Dedifferentiated amniotic fluid mesenchymal stem cell (primary cell): ENCODE results near the gene INSL6.
"Not testable (repeated sequence)": the region's sequence is repeated elsewhere in the genome, so short reads cannot be mapped to it uniquely, and the experiment has no call there.

Experiments used
- DNase-seq: peaks from one replicate; pipeline ENCODE4 v3.0.0-alpha.2; 2016; ENCODE audit errors: extremely low spot score

The INSL6 gene

GRCh38 chr9:5185220-5185840 is at the start of gene INSL6:
TSS of gene INSL6 (minus strand) at chr9:5185639. CDS start at chr9:5185602, 37 bp downstream.
- no peak for DNase-seq

GRCh38 chr9:5231212-5231611 is 45.8 kb upstream of the INSL6 start, which contains the start of gene INSL4:
TSS of gene INSL4 (plus strand) at chr9:5231419. CDS start at chr9:5231524, 105 bp downstream.
- DNase-seq: no peak

- no peak for DNase-seq
These were observed 45.1 kb upstream of the INSL6 start for GRCh38 chr9:5230554-5230953.

GRCh38 chr9:5205071-5205470 is 19.6 kb upstream of the INSL6 start:
- DNase-seq: no peak

GRCh38 chr9:5195463-5195862 is 10.0 kb upstream of the INSL6 start:
- DNase-seq: no peak

GRCh38 chr9:5193345-5193744 is 7.9 kb upstream of the INSL6 start:
- DNase-seq: no peak

GRCh38 chr9:5191985-5192384 is 6.5 kb upstream of the INSL6 start:
- DNase-seq: no peak

- DNase-seq: no peak
These were observed 2.9 kb upstream of the INSL6 start for GRCh38 chr9:5188060-5188984.

- DNase-seq: peak; percentile 55
These were observed 1.2 kb upstream of the INSL6 start for GRCh38 chr9:5186416-5187169.

- no peak for DNase-seq
These were observed 663 bp downstream of the INSL6 start for GRCh38 chr9:5184776-5185175.

- not testable (repeated sequence) for DNase-seq
These were observed 4.8 kb downstream of the INSL6 start for GRCh38 chr9:5180631-5181030.

- DNase-seq: no peak
These were observed 7.2 kb downstream of the INSL6 start for GRCh38 chr9:5178126-5178805.

- no peak for DNase-seq
These were observed 39.2 kb downstream of the INSL6 start for GRCh38 chr9:5146241-5146640.

- DNase-seq: no peak
These were observed 41.2 kb downstream of the INSL6 start for GRCh38 chr9:5144217-5144616.

- no peak for DNase-seq
These were observed 45.3 kb downstream of the INSL6 start for GRCh38 chr9:5140151-5140550.

- DNase-seq: no peak
These were observed 62.9 kb downstream of the INSL6 start for GRCh38 chr9:5122516-5122915.

- DNase-seq: no peak
These were observed 63.3 kb downstream of the INSL6 start for GRCh38 chr9:5122116-5122515.

GRCh38 chr9:5113994-5114748 is 71.3 kb downstream of the INSL6 start:
- no peak for DNase-seq
